SK-N-MC (cell line): Measurements from ENCODE around the gene PTGER4.

Experiments
- EZH2 ChIP-seq: fragments of 200-600 bp; sonication (generic); IDR thresholded peaks from one replicate; pipeline ENCODE4 v1.6.1; 2017; ENCODE audit warnings: antibody characterized with exemption
- POLR2AphosphoS5 ChIP-seq: IDR thresholded peaks from 2 replicates; pipeline ENCODE4 v1.6.1; 2012; ENCODE audit warnings: mild to moderate bottlenecking, low read depth, low read length, borderline replicate concordance

DNA sequence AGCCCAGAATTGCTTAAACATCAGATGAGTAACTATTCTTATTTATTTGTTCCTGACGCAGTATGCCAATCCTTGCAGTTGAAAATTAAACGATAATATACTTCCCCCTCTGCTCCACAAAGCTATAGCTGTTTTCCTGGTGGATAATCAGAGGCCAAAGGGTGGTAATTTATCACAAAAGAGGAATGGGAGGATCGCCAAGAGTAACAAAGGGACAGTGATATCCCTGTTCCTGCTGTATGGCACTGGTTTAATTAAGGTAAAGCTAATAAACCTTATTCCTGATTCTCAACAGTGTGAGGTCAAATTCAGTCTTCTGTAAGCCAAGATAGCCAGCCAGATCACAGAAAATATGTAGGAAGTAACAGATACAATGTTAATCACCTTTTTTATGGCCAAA is 33.4 kb upstream of the PTGER4 start:
- no peak for TF ChIP-seq EZH2
- no peak for TF ChIP-seq POLR2AphosphoS5
